ENCODE results near the gene PTGER1. TPM values are rescaled to one million over a fixed set of nuclear protein-coding genes. Genes with fewer than 3 reads are reported as not detected.
A peak's percentile ranks its signal among the peaks of the same experiment; 100 is the strongest.

The PTGER1 gene
- total and polyA plus RNA-seq, 9 of the 15 experiments (the other 6 are each of a cell fraction or from before 2014, with no cell fraction given): 0.06 to 0.36 (median 0.31) TPM; not detected in 5

GRCh38 chr19:14475251-14476073 is at the start of gene PTGER1 (continued):
- TF ChIP-seq STAT6 (CRISPR knock-in tag; IDR thresholded peaks at IDR 0.05) (no peak), E2F6 (IDR thresholded peaks at IDR 0.05; ENCODE audit: borderline replicate concordance in 1 of 2, extremely low read depth in 1 of 2, insufficient read depth in 1 of 2, insufficient read length in 1 of 2, low read depth in 1 of 2, low read length in 1 of 2, poor library complexity in 1 of 2, severe bottlenecking in 1 of 2) (peak in 1 of 2 experiments; percentile 36), CXXC5 (CRISPR knock-in tag; IDR thresholded peaks at IDR 0.05) (peak; percentile 59), MYC (IDR thresholded peaks at IDR 0.05; ENCODE audit: low read depth, low read length) (0 out of 2 replicates have a peak, but pooled peaks have one; percentile 38), MYC (CRISPR knock-in tag; IDR thresholded peaks at IDR 0.05; ENCODE audit: borderline replicate concordance, low read depth) (no peak), PHF8 (IDR thresholded peaks at IDR 0.05; ENCODE audit: borderline replicate concordance, low read length) (peak; percentile 35; the same call in 1 of the 2 replicates), CTBP1 (IDR thresholded peaks at IDR 0.05; ENCODE audit: borderline replicate concordance) (peak; percentile 44; the same call in 1 of the 2 replicates), SPI1 (IDR thresholded peaks at IDR 0.05; ENCODE audit: borderline replicate concordance, low read depth, low read length) (peak; percentile 40; the same call in 1 of the 2 replicates), RB1 (IDR thresholded peaks at IDR 0.05; ENCODE audit: low read depth) (peak; percentile 86; the same call in 1 of the 2 replicates), RCOR1 (IDR thresholded peaks at IDR 0.05; ENCODE audit: borderline replicate concordance in 1 of 2, low read depth in 2 of 2, low read length in 2 of 2) (no peak), TSC22D4 (tag; IDR thresholded peaks at IDR 0.05) (no peak), ATF7 (IDR thresholded peaks at IDR 0.05) (no peak), KDM5B (IDR thresholded peaks at IDR 0.05; ENCODE audit: insufficient replicate concordance, low read depth, low read length) (peak; percentile 36), MTA3 (IDR thresholded peaks at IDR 0.05; ENCODE audit: borderline replicate concordance) (peak; percentile 47; the same call in 1 of the 2 replicates)
- TF ChIP-seq, protein P1, sequence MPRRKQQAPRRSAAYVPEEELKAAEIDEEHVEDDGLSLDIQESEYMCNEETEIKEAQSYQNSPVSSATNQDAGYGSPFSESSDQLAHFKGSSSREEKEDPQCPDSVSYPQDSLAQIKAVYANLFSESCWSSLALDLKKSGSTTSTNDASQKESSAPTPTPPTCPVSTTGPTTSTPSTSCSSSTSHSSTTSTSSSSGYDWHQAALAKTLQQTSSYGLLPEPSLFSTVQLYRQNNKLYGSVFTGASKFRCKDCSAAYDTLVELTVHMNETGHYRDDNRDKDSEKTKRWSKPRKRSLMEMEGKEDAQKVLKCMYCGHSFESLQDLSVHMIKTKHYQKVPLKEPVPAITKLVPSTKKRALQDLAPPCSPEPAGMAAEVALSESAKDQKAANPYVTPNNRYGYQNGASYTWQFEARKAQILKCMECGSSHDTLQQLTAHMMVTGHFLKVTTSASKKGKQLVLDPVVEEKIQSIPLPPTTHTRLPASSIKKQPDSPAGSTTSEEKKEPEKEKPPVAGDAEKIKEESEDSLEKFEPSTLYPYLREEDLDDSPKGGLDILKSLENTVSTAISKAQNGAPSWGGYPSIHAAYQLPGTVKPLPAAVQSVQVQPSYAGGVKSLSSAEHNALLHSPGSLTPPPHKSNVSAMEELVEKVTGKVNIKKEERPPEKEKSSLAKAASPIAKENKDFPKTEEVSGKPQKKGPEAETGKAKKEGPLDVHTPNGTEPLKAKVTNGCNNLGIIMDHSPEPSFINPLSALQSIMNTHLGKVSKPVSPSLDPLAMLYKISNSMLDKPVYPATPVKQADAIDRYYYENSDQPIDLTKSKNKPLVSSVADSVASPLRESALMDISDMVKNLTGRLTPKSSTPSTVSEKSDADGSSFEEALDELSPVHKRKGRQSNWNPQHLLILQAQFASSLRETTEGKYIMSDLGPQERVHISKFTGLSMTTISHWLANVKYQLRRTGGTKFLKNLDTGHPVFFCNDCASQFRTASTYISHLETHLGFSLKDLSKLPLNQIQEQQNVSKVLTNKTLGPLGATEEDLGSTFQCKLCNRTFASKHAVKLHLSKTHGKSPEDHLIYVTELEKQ (CRISPR knock-in tag; IDR thresholded peaks at IDR 0.05): no peak
- TF ChIP-seq, protein P2, sequence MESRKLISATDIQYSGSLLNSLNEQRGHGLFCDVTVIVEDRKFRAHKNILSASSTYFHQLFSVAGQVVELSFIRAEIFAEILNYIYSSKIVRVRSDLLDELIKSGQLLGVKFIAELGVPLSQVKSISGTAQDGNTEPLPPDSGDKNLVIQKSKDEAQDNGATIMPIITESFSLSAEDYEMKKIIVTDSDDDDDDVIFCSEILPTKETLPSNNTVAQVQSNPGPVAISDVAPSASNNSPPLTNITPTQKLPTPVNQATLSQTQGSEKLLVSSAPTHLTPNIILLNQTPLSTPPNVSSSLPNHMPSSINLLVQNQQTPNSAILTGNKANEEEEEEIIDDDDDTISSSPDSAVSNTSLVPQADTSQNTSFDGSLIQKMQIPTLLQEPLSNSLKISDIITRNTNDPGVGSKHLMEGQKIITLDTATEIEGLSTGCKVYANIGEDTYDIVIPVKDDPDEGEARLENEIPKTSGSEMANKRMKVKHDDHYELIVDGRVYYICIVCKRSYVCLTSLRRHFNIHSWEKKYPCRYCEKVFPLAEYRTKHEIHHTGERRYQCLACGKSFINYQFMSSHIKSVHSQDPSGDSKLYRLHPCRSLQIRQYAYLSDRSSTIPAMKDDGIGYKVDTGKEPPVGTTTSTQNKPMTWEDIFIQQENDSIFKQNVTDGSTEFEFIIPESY (CRISPR knock-in tag; IDR thresholded peaks at IDR 0.05): 0 out of 2 replicates have a peak, but pooled peaks have one; percentile 20
